Sigmoid colon (tissue), 7 donors: ENCODE results near the gene TBXA2R. TPM values are rescaled to one million over a fixed set of nuclear protein-coding genes. Genes with fewer than 3 reads are reported as not detected.

ENCODE experiments used
- DNase-seq: peaks from one replicate; pipeline ENCODE4 v3.0.0-alpha.2; 2019
- H3K27ac ChIP-seq, 4 donors: fragments of 200-600 bp; sonication (generic); one replicate each; pipeline ENCODE4 v1.5.1; 2016 to 2019; ENCODE audit warnings: mild to moderate bottlenecking in 1 of 4
- H3K27me3 ChIP-seq, 3 donors: fragments of 200-600 bp; sonication (generic); one replicate each; pipeline ENCODE4 v1.5.1; 2019; ENCODE audit warnings: mild to moderate bottlenecking in 1 of 3
- H3K36me3 ChIP-seq, 4 donors: fragments of 200-600 bp; sonication (generic); one replicate each; pipeline ENCODE4 v1.5.1; 2016 to 2019
- H3K4me1 ChIP-seq, 4 donors: fragments of 200-600 bp; sonication (generic); one replicate each; pipeline ENCODE4 v1.5.1; 2017 to 2019
- H3K4me3 ChIP-seq, 4 donors: fragments of 200-600 bp; sonication (generic); one replicate each; pipeline ENCODE4 v1.5.1; 2017 to 2019; ENCODE audit warnings: mild to moderate bottlenecking in 2 of 4, moderate library complexity in 1 of 4
- H3K9me3 ChIP-seq, 4 donors: fragments of 200-600 bp in 3 of 4; sonication (generic) in 3 of 4; one replicate each; pipeline versions ENCODE4 v1.5.1 to v1.6.1; 2013 to 2019
- CTCF ChIP-seq, 4 experiments: fragments of 450-650 bp in 3 of 4; fragments of 200-600 bp in 1 of 4; IDR thresholded peaks; one replicate each; pipeline ENCODE4 v1.5.1; 2016 to 2019; ENCODE audit warnings: antibody characterized with exemption in 4 of 4, mild to moderate bottlenecking in 3 of 4, moderate library complexity in 2 of 4
- EP300 ChIP-seq, 4 donors: sonication (generic); formaldehyde crosslinking; IDR thresholded peaks; one replicate each; pipeline ENCODE4 v1.6.1; 2017; ENCODE audit warnings: antibody characterized with exemption in 4 of 4
- POLR2A ChIP-seq, 2 donors: fragments of 450-650 bp; IDR thresholded peaks; one replicate each; pipeline ENCODE4 v1.6.1; 2016; ENCODE audit warnings: antibody characterized with exemption in 2 of 2, mild to moderate bottlenecking in 2 of 2, moderate library complexity in 2 of 2
- POLR2AphosphoS5 ChIP-seq, 4 donors: sonication (generic); formaldehyde crosslinking; IDR thresholded peaks; one replicate each; pipeline ENCODE4 v1.6.1; 2017; ENCODE audit warnings: antibody characterized with exemption in 4 of 4
- WGBS, 2 donors: extraction: QIAGEN DNeasy Blood & Tissue Kit; methylation state at CpG; one replicate each; pipeline ENCODE4 v1.1.7; 2013; 5-methylcytosine and 5-hydroxymethylcytosine counted together
- intact Hi-C: fragments of 100-400 bp; cut with DNase I; formaldehyde crosslinking; loops from one replicate; pipeline ENCODE4 v1.15.1; 2023
- polyA plus RNA-seq, 3 donors: library from polyadenylated mRNA; stranded (reverse); fragments of 200-250 nt; gene quantifications; one replicate each; pipeline ENCODE4 v1.2.3, GENCODE V29; 2013
- total RNA-seq, 4 donors: library from RNA; depleted of rRNA; stranded (reverse); fragments of >200 nt; gene quantifications; one replicate each; pipeline ENCODE4 v1.1.0, GENCODE V29; 2016
- donor health status: healthy with polysubstance abuse.
- donor health status: Bipolar disorder and iron deficiency.
- donor health status: healthy.

The TBXA2R gene
- total and polyA plus RNA-seq, 7 donors, result 0.36 to 3.6 (median 0.76) TPM; not detected in 1

GRCh38 chr19:3547767-3548282, 58.9 kb downstream of the TBXA2R start:
- no peaks in the 10 kb centered on the region for H3K9me3 ChIP-seq
- H3K27me3 ChIP-seq, result no peaks in the 10 kb centered on the region
- no peak overlapping the region for H3K27ac ChIP-seq
- TF ChIP-seq CTCF (IDR thresholded peaks at IDR 0.05) (no peak), POLR2A (IDR thresholded peaks at IDR 0.05) (no peak), EP300 (IDR thresholded peaks at IDR 0.05) (no peak), POLR2AphosphoS5 (IDR thresholded peaks at IDR 0.05) (no peak)
- peaks cover 0 to 16% (median 3%) of the 10 kb centered on the region in 4 donors for H3K36me3 ChIP-seq
- WGBS, 2 donors, result 90 to 91% methylated on average over 36 of the region's 36 CpGs
- no peak overlapping the region for H3K4me3 ChIP-seq
- DNase-seq, result no peak
- intact Hi-C loops, result no loop called here
- no peaks in the 10 kb centered on the region for H3K4me1 ChIP-seq

GRCh38 chr19:3547301-3547731, 59.4 kb downstream of the TBXA2R start:
- intact Hi-C loops, result no loop called here
- no peaks in the 10 kb centered on the region for H3K4me1 ChIP-seq
- no peak for DNase-seq
- no peak for TF ChIP-seq EP300 (IDR thresholded peaks at IDR 0.05)
- TF ChIP-seq CTCF (IDR thresholded peaks at IDR 0.05), result peak in 2 of 4 experiments; percentile 11 to 37
- H3K9me3 ChIP-seq, result no peaks in the 10 kb centered on the region
- no peaks in the 10 kb centered on the region for H3K27me3 ChIP-seq
- H3K4me3 ChIP-seq, result no peak overlapping the region
- H3K36me3 ChIP-seq, result peaks cover 0 to 16% (median 3%) of the 10 kb centered on the region in 4 donors
- WGBS, 2 donors, result 87 to 93% methylated on average over 15 of the region's 15 CpGs
- H3K27ac ChIP-seq, result no peak overlapping the region

GRCh38 chr19:3546119-3546518, 60.6 kb downstream of the TBXA2R start:
- no peak for DNase-seq
- Histone ChIP-seq H3K4me3 (no peak overlapping the region), H3K4me1 (no peaks in the 10 kb centered on the region), H3K9me3 (no peaks in the 10 kb centered on the region), H3K27ac (no peak overlapping the region), H3K27me3 (no peaks in the 10 kb centered on the region), H3K36me3 (peaks cover 0 to 16% (median 3%) of the 10 kb centered on the region in 4 donors)
- 82 to 88% methylated on average over 23 of the region's 23 CpGs for WGBS, 2 donors
- intact Hi-C loops, result no loop called here
- no peak for TF ChIP-seq POLR2A (IDR thresholded peaks at IDR 0.05)
- no peak for TF ChIP-seq POLR2AphosphoS5 (IDR thresholded peaks at IDR 0.05)
- TF ChIP-seq CTCF (IDR thresholded peaks at IDR 0.05), result no peak
- TF ChIP-seq EP300 (IDR thresholded peaks at IDR 0.05), result no peak

DNA sequence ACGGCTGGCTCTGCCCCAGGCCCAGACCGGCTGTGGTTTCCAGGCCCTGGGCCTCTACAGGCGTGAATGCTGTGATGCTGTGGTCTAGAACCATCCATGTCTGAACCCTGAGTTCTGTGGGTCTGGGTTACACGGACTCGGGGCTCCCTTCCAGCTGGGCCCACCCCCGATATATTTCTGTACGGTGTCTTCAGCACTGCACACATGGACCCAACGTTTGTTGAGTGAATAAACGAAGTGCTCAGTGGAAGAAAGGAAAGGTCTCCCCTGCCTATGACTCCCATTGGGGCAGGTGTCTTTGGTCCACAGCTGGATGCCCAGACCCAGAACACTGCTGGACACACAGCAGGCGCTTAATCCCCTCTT, 61.0 kb downstream of the TBXA2R start:
- Histone ChIP-seq H3K27me3 (no peaks in the 10 kb centered on the region), H3K4me1 (no peaks in the 10 kb centered on the region), H3K36me3 (peaks cover 0 to 16% (median under 1%) of the 10 kb centered on the region in 4 donors), H3K27ac (no peak overlapping the region), H3K9me3 (no peaks in the 10 kb centered on the region), H3K4me3 (no peak overlapping the region)
- no peak for DNase-seq
- 77 to 78% methylated on average over 10 of the region's 10 CpGs for WGBS, 2 donors
- intact Hi-C loops, result loop anchor here (1.0 kb wide), 1 partner anchor 73 kb away; no protein-coding TSS in a partner anchor
- TF ChIP-seq EP300 (IDR thresholded peaks at IDR 0.05) (no peak), CTCF (IDR thresholded peaks at IDR 0.05) (no peak), POLR2AphosphoS5 (IDR thresholded peaks at IDR 0.05) (no peak), POLR2A (IDR thresholded peaks at IDR 0.05) (no peak)
